Esophagus squamous epithelium (tissue), 5 donors: Measurements from ENCODE around the gene MYH7. TPM values are rescaled to one million over a fixed set of nuclear protein-coding genes. Genes with fewer than 3 reads are reported as not detected.

Experiments used
- DNase-seq: peaks from one replicate; lab custom pipeline; 2025; lab: John Stamatoyannopoulos, UW
- H3K27ac ChIP-seq, 4 donors: fragments of 200-600 bp; sonication (generic); one replicate each; pipeline ENCODE4 v1.5.1; 2016 to 2019; ENCODE audit warnings: mild to moderate bottlenecking in 1 of 4
- H3K27me3 ChIP-seq, 4 donors: fragments of 200-600 bp; sonication (generic); 1 replicate in 3 of 4; 2 replicates in 1 of 4; pipeline versions ENCODE4 v1.5.1 to v1.6.0; 2017 to 2021; ENCODE audit warnings: antibody characterized with exemption in 1 of 4
- H3K36me3 ChIP-seq, 3 donors: fragments of 200-600 bp; sonication (generic); one replicate each; pipeline ENCODE4 v1.5.1; 2016 to 2019
- H3K4me1 ChIP-seq, 3 donors: fragments of 200-600 bp; sonication (generic); one replicate each; pipeline ENCODE4 v1.5.1; 2017 to 2019
- H3K4me3 ChIP-seq, 4 donors: fragments of 200-600 bp; sonication (generic); 1 replicate in 3 of 4; 2 replicates in 1 of 4; pipeline ENCODE4 v1.5.1; 2016 to 2019; ENCODE audit warnings: mild to moderate bottlenecking in 2 of 4, moderate library complexity in 1 of 4
- H3K9me3 ChIP-seq, 3 donors: fragments of 200-600 bp; sonication (generic); one replicate each; pipeline ENCODE4 v1.5.1; 2016 to 2019
- POLR2A ChIP-seq, 4 donors: fragments of 450-650 bp; IDR thresholded peaks; one replicate each; pipeline ENCODE4 v1.6.1; 2017; ENCODE audit warnings: antibody characterized with exemption in 4 of 4, mild to moderate bottlenecking in 4 of 4, moderate library complexity in 3 of 4
- WGBS, 2 donors: methylation state at CpG; one replicate each; pipeline ENCODE4 v1.1.5; 2018; 5-methylcytosine and 5-hydroxymethylcytosine counted together
- intact Hi-C: fragments of 100-400 bp; cut with DNase I; formaldehyde crosslinking; loops from one replicate; pipeline ENCODE4 v1.15.0; 2022
- total RNA-seq, 4 donors: library from RNA; depleted of rRNA; stranded (reverse); fragments of >200 nt; gene quantifications; one replicate each; pipeline ENCODE4 v1.1.0, GENCODE V29; 2016
- TF ChIP-seq, protein P1 (sequence below), 6 experiments: fragments of 450-650 bp in 4 of 6; fragments of 200-600 bp in 2 of 6; sonication (generic) in 2 of 6; IDR thresholded peaks; one replicate each; pipeline ENCODE4 v1.5.1; 2016 to 2019; ENCODE audit warnings: antibody characterized with exemption in 6 of 6, mild to moderate bottlenecking in 4 of 6, moderate library complexity in 4 of 6
- donor health status: DM: yes; HTN: yes; CAD: no.

Gene MYH7
- total RNA-seq, 4 donors from 2014 or later: not detected

DNA sequence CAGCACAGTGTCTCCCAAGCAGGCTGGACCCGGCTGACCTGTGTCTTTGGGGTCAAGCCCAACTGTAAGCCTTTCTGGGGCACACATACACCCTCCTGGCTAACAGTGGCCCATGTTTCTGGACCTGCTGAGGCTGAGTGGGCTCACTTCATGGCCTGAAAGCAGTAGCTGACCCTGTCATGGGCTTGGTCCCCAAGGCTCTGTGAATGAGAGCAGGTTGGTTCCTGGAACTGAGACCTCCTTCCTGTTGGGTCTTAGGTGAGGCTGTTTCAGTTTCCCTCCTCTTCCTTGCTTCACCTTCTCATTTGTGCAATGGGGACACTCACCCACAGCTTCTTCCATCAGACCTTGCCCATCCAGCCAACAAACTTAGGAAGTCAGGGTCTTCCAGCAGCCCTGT is 63.6 kb downstream of the MYH7 start:
- no peak for TF ChIP-seq POLR2A (IDR thresholded peaks at IDR 0.05)
- TF ChIP-seq, protein P1, sequence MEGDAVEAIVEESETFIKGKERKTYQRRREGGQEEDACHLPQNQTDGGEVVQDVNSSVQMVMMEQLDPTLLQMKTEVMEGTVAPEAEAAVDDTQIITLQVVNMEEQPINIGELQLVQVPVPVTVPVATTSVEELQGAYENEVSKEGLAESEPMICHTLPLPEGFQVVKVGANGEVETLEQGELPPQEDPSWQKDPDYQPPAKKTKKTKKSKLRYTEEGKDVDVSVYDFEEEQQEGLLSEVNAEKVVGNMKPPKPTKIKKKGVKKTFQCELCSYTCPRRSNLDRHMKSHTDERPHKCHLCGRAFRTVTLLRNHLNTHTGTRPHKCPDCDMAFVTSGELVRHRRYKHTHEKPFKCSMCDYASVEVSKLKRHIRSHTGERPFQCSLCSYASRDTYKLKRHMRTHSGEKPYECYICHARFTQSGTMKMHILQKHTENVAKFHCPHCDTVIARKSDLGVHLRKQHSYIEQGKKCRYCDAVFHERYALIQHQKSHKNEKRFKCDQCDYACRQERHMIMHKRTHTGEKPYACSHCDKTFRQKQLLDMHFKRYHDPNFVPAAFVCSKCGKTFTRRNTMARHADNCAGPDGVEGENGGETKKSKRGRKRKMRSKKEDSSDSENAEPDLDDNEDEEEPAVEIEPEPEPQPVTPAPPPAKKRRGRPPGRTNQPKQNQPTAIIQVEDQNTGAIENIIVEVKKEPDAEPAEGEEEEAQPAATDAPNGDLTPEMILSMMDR (IDR thresholded peaks at IDR 0.05): no peak
- DNase-seq: no peak
- Histone ChIP-seq H3K36me3 (no peaks in the 10 kb centered on the region), H3K27ac (no peak overlapping the region), H3K9me3 (no peaks in the 10 kb centered on the region), H3K4me3 (no peak overlapping the region), H3K4me1 (peaks cover 7 to 36% (median 8%) of the 10 kb centered on the region in 3 donors), H3K27me3 (no peaks in the 10 kb centered on the region)
- intact Hi-C loops: loop anchor here (10.0 kb wide), 1 partner anchor 107 kb away; no protein-coding TSS in a partner anchor
- WGBS, 2 donors: 89 to 100% methylated on average over 1 of the region's 1 CpG

DNA sequence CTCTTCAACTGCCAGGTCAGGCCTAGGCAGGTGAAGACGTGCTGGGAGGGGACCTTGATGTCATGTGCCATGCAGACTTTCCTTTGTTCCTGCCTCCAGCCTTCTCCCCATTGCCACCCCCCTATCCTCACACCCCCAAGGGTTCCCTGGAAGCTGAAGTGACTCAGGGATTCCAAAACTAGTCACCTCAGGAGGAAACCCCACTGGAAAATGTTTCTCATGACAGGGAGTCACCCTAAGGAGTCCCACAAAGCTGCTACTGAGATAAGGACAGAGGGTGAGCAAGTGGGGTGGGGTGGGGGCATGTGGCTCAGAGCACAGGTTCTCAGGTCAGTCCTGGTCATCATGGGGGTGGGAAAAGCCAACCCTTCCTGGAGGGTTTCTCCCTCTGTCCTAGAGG is 65.2 kb downstream of the MYH7 start:
- peaks cover 0 to 14% (median 0%) of the 10 kb centered on the region in 4 donors for H3K27me3 ChIP-seq
- WGBS, 2 donors: 11 to 30% methylated on average over 1 of the region's 1 CpG
- peak overlapping the region in 1 of 4 donors; percentile 9 for H3K27ac ChIP-seq
- no peak overlapping the region for H3K4me3 ChIP-seq
- DNase-seq: no peak
- intact Hi-C loops: loop anchor here (10.0 kb wide), 1 partner anchor 105 kb away; no protein-coding TSS in a partner anchor
- peaks cover 11 to 51% (median 20%) of the 10 kb centered on the region in 3 donors for H3K4me1 ChIP-seq
- H3K36me3 ChIP-seq: no peaks in the 10 kb centered on the region
- H3K9me3 ChIP-seq: no peaks in the 10 kb centered on the region
- TF ChIP-seq, protein P1 (IDR thresholded peaks at IDR 0.05): no peak
- TF ChIP-seq POLR2A (IDR thresholded peaks at IDR 0.05): no peak

GRCh38 chr14:23366426-23366921 is 69.0 kb downstream of the MYH7 start:
- Histone ChIP-seq H3K36me3 (no peaks in the 10 kb centered on the region), H3K27ac (peak overlapping the region; percentile 97 to 99 (median 98)), H3K4me1 (peaks cover 30 to 88% (median 32%) of the 10 kb centered on the region in 3 donors), H3K9me3 (no peaks in the 10 kb centered on the region), H3K4me3 (peak overlapping the region; percentile 49 to 81 (median 67)), H3K27me3 (peaks cover 0 to 29% (median 0%) of the 10 kb centered on the region in 4 donors)
- WGBS, 2 donors: 0% methylated on average over 8 of the region's 34 CpGs; no CpG with 5 or more reads in 1 of the 2 donors
- peak in 1 of 4 donors; percentile 14 for TF ChIP-seq POLR2A (IDR thresholded peaks at IDR 0.05)
- TF ChIP-seq, protein P1 (IDR thresholded peaks at IDR 0.05): no peak
- DNase-seq: no peak
- intact Hi-C loops: no loop called here

DNA sequence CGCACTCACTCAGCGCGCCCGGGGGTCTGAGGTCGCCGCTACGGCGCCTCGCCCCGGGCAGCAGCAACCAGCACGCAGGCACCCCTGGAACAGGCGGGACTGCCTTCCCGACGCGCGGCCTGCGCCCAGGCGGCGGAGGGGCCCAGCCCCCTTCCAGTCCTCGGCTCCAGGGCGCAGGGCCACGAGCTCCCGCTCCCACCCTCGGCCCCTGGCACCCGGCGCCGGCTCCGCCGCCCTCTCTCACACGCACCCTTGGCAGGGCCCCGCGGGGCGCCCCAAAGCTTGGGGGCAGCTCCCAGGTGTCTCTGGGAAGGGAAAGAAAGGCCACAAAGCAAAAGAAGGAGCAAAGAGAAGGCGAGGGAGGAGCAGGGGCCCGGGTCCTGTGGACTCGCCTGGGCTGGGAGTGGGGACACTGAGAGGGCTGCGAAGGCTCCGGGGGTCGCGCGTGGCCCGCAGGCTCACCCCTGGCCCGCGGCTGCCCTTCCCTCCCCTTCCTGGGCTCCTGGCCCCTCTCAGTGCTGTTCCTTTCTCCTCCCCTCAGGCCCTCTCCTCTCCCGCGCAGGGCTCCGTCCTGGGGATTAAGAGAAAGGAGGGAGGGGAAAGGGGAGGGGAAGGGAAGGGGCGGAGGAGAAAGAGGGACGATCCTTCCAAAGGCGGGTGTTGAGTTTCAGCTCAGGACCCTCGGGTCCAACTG is 69.6 kb downstream of the MYH7 start:
- TF ChIP-seq POLR2A (IDR thresholded peaks at IDR 0.05): peak in 2 of 4 donors; percentile 38 to 73
- TF ChIP-seq, protein P1 (IDR thresholded peaks at IDR 0.05): no peak
- intact Hi-C loops: no loop called here
- H3K27ac ChIP-seq: peak overlapping the region; percentile 97 to 99 (median 98)
- no peaks in the 10 kb centered on the region for H3K9me3 ChIP-seq
- DNase-seq: no peak
- H3K4me3 ChIP-seq: peak overlapping the region; percentile 49 to 81 (median 67)
- H3K27me3 ChIP-seq: peaks cover 0 to 29% (median 0%) of the 10 kb centered on the region in 4 donors
- 0 to 2% methylated on average over 4 to 17 of the region's 51 CpGs for WGBS, 2 donors
- peaks cover 31 to 91% (median 36%) of the 10 kb centered on the region in 3 donors for H3K4me1 ChIP-seq
- no peaks in the 10 kb centered on the region for H3K36me3 ChIP-seq
